HCT116 (cell line): ENCODE results near the gene MLLT3. TPM values are rescaled to one million over a fixed set of nuclear protein-coding genes. Genes with fewer than 3 reads are reported as not detected.

ENCODE experiments used
- ATAC-seq: fragments of 200-7000 bp; cut with Tn5 transposase; 2 replicates; pipeline ENCODE4 v1.9.1; 2020; ENCODE audit warnings: mild to moderate bottlenecking, moderate library complexity
- BruUV-seq: library from RNA; stranded (reverse); fragments of 400-500 nt; replicated peaks from 2 replicates; lab custom pipeline; 2021; lab: Mats Ljungman, UMichigan
- CTCF ChIA-PET: fragments of 300-600 bp; sonication (Branson Sonifier 250); formaldehyde crosslinking; loops from one replicate; lab custom pipeline; 2021; ENCODE audit warnings: antibody characterized with exemption; lab: Charles Lee
- POLR2A ChIA-PET: fragments of 300-600, 350-600 bp; sonication (Branson Sonifier 250); formaldehyde crosslinking; loops from one replicate; lab custom pipeline; 2021; ENCODE audit warnings: antibody characterized with exemption; lab: Charles Lee
- RAD21 ChIA-PET, 2 experiments: fragments of 300-600 bp; sonication (Branson Sonifier 250); formaldehyde crosslinking; loops; one replicate each; lab custom pipeline; 2023; ENCODE audit warnings: low total read pairs in 2 of 2; ENCODE audit not compliant: uncharacterized antibody in 2 of 2, unreplicated experiment in 2 of 2, low non-redundant PET in 1 of 2; lab: Charles Lee
- DNase-seq: peaks from one replicate; pipeline ENCODE4 v3.0.0-alpha.2; 2010; ENCODE audit warnings: low read depth, low spot score
- H2AFZ ChIP-seq: fragments of 200-600 bp; shearing (Covaris generic), sonication (generic); 2 replicates; pipeline ENCODE4 v1.6.1; 2017; ENCODE audit warnings: low read depth, mixed run types, mixed read lengths, antibody characterized with exemption, low read length; ENCODE audit not compliant: poor library complexity, severe bottlenecking
- H3K27ac ChIP-seq: 2 replicates; pipeline ENCODE4 v1.5.1; 2012; ENCODE audit warnings: low read depth, low read length
- H3K27me3 ChIP-seq: fragments of 200-600 bp; sonication (generic); 2 replicates; pipeline ENCODE4 v1.6.1; 2016; ENCODE audit warnings: mixed run types, low read length, mixed read lengths; ENCODE audit not compliant: insufficient read depth
- H3K36me3 ChIP-seq, 2 experiments: fragments of 200-500 bp in 1 of 2; fragments of 200-600 bp in 1 of 2; sonication (Bioruptor generic) in 1 of 2; sonication (generic) in 1 of 2; 2 replicates each; pipeline versions ENCODE4 v1.5.1 to v1.6.1; 2014 to 2016; ENCODE audit warnings: low read length in 2 of 2, inconsistent platforms in 1 of 2, mixed read lengths in 1 of 2, mixed run types in 1 of 2; ENCODE audit not compliant: insufficient read depth in 2 of 2, control insufficient read depth in 1 of 2
- H3K4me1 ChIP-seq, 2 experiments: fragments of 200-600 bp in 1 of 2; sonication (generic) in 1 of 2; 2 replicates each; pipeline versions ENCODE4 v1.5.1 to v1.6.1; 2012 to 2017; ENCODE audit warnings: low read length in 2 of 2, inconsistent platforms in 1 of 2, mild to moderate bottlenecking in 1 of 2, mixed read lengths in 1 of 2, mixed run types in 1 of 2, moderate library complexity in 1 of 2; ENCODE audit not compliant: insufficient read depth in 2 of 2, control insufficient read depth in 1 of 2
- H3K4me2 ChIP-seq: fragments of 200-600 bp; sonication (generic); 2 replicates; pipeline ENCODE4 v1.6.1; 2017; ENCODE audit warnings: mixed run types, low read length, mixed read lengths
- H3K4me3 ChIP-seq, 2 experiments: fragments of 200-600 bp in 1 of 2; sonication (generic) in 1 of 2; replicated peaks in 1 of 2; 2 replicates each; pipeline ENCODE4 v1.5.1; 2011 to 2016; ENCODE audit warnings: low read length in 2 of 2, control low read depth in 1 of 2, low read depth in 1 of 2, mild to moderate bottlenecking in 1 of 2, mixed read lengths in 1 of 2, mixed run types in 1 of 2
- H3K79me2 ChIP-seq: fragments of 200-600 bp; sonication (generic); 2 replicates; pipeline ENCODE4 v1.6.1; 2017; ENCODE audit warnings: mild to moderate bottlenecking, mixed run types, low read length, moderate library complexity, mixed read lengths; ENCODE audit not compliant: insufficient read depth
- H3K9ac ChIP-seq: fragments of 200-600 bp; sonication (generic); 2 replicates; pipeline ENCODE4 v1.6.1; 2016; ENCODE audit warnings: low read length, mixed read lengths
- H3K9me2 ChIP-seq: fragments of 200-600 bp; sonication (generic), shearing (Covaris generic); 2 replicates; pipeline ENCODE4 v1.6.1; 2017; ENCODE audit warnings: mixed run types, mild to moderate bottlenecking, moderate library complexity; ENCODE audit not compliant: insufficient read depth
- H3K9me3 ChIP-seq, 2 experiments: fragments of 200-500 bp in 1 of 2; fragments of 200-600 bp in 1 of 2; sonication (Bioruptor generic) in 1 of 2; sonication (generic) in 1 of 2; 2 replicates each; pipeline ENCODE4 v1.6.1; 2014 to 2017; ENCODE audit warnings: low read length in 2 of 2, mixed read lengths in 2 of 2, inconsistent platforms in 1 of 2, low read depth in 1 of 2, mild to moderate bottlenecking in 1 of 2, mixed run types in 1 of 2, moderate library complexity in 1 of 2; ENCODE audit not compliant: control insufficient read depth in 1 of 2, insufficient read depth in 1 of 2
- H4K20me1 ChIP-seq: fragments of 200-600 bp; sonication (generic), shearing (Covaris generic); 2 replicates; pipeline ENCODE4 v1.6.1; 2017; ENCODE audit warnings: mixed run types, mild to moderate bottlenecking, moderate library complexity; ENCODE audit not compliant: insufficient read depth
- CEBPB ChIP-seq: IDR thresholded peaks from 2 replicates; pipeline ENCODE4 v1.6.1; 2012; ENCODE audit warnings: low read depth
- EGR1 ChIP-seq: IDR thresholded peaks from 2 replicates; pipeline ENCODE4 v1.6.1; 2012; ENCODE audit warnings: low read depth
- ELF1 ChIP-seq: IDR thresholded peaks from 2 replicates; pipeline ENCODE4 v1.6.1; 2012; ENCODE audit warnings: low read depth, borderline replicate concordance
- EZH2 ChIP-seq: fragments of 200-600 bp; sonication (generic); IDR thresholded peaks from 2 replicates; pipeline ENCODE4 v1.6.1; 2017; ENCODE audit warnings: antibody characterized with exemption, mixed run types
- FOSL1 ChIP-seq: IDR thresholded peaks from 2 replicates; pipeline ENCODE4 v1.6.1; 2012; ENCODE audit warnings: low read depth
- POLR2A ChIP-seq: IDR thresholded peaks from 2 replicates; pipeline ENCODE4 v1.7.0; 2011; ENCODE audit warnings: borderline replicate concordance; ENCODE audit not compliant: insufficient read depth, insufficient read length; ENCODE audit errors: extremely low read depth
- POLR2AphosphoS5 ChIP-seq: IDR thresholded peaks from 2 replicates; pipeline ENCODE4 v1.6.1; 2011; ENCODE audit warnings: mild to moderate bottlenecking, low read depth, low read length, moderate library complexity
- RAD21 ChIP-seq: IDR thresholded peaks from 2 replicates; pipeline ENCODE4 v1.6.1; 2012; ENCODE audit warnings: low read depth, mild to moderate bottlenecking
- SIN3A ChIP-seq: IDR thresholded peaks from 2 replicates; pipeline ENCODE4 v1.6.1; 2012; ENCODE audit warnings: low read depth
- TCF7L2 ChIP-seq: IDR thresholded peaks from 2 replicates; pipeline ENCODE4 v1.7.0; 2011; ENCODE audit warnings: borderline replicate concordance, inconsistent platforms; ENCODE audit not compliant: insufficient read depth, insufficient read length; ENCODE audit errors: extremely low read depth
- YY1 ChIP-seq: IDR thresholded peaks from 2 replicates; pipeline ENCODE4 v1.6.1; 2011; ENCODE audit warnings: low read length, low read depth, moderate library complexity, mild to moderate bottlenecking; ENCODE audit not compliant: insufficient replicate concordance; ENCODE audit errors: extremely low read depth
- ZFX ChIP-seq: fragments of 450-650 bp; IDR thresholded peaks from 2 replicates; pipeline ENCODE4 v1.6.1; 2017
- ZNF274 ChIP-seq: fragments of 200-500 bp; sonication (Bioruptor generic); IDR thresholded peaks from 2 replicates; pipeline ENCODE4 v1.6.1; 2014; ENCODE audit warnings: mild to moderate bottlenecking, low read depth, low read length, inconsistent platforms
- intact Hi-C: fragments of 100-400 bp; cut with micrococcal nuclease; formaldehyde crosslinking; loops from 2 replicates; pipeline ENCODE4 v1.10.0; 2022
- total RNA-seq: library from RNA; stranded (reverse); gene quantifications from one replicate; pipeline ENCODE4 v1.2.1, GENCODE V29; 2021; ENCODE audit not compliant: unreplicated experiment

MLLT3 gene
- total RNA-seq, 1 experiment from 2014 or later: 4.3 TPM

DNA sequence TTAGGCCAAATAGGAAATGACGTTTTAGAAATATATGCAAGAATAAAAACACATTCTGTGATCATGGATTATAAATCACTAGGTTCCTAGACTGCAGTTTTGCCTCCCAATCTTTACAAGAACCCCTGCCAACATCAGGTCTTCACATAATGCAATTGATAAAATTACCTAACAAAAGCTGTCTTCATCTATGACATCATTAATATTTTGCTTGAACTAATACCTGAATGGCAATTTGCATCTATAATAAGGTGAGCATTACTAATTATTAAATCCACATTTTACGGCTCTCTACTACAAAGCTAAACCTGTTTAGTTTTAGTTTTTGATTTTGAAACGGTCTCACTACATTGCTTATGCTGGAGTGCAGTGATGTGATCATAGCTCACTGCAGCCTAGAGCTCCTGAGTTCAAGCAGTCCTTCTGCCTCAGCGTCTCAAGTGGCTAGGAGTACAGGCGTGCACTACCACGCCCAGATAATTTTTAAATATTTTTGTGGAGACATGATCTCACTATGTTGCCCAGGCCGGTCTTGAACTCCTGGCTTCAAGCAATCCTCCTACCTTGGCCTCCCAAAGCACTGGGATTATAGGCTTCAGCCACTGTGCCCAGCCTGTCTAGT, 218.0 kb downstream of the MLLT3 start:
- POLR2A ChIA-PET: no interaction called here
- Histone ChIP-seq H3K4me1 (no peaks in the 10 kb centered on the region), H3K27me3 (no peaks in the 10 kb centered on the region), H4K20me1 (no peaks in the 10 kb centered on the region), H3K36me3 (no peaks in the 10 kb centered on the region), H3K4me2 (no peak overlapping the region), H3K9me2 (no peaks in the 10 kb centered on the region), H2AFZ (no peak overlapping the region), H3K27ac (no peak overlapping the region), H3K9ac (no peak overlapping the region)
- DNase-seq: no peak
- intact Hi-C loops: no loop called here
- no peak for TF ChIP-seq RAD21
- TF ChIP-seq ZNF274: no peak
- TF ChIP-seq POLR2AphosphoS5: no peak
- TF ChIP-seq YY1: no peak
- no peak for TF ChIP-seq POLR2A
- no peak for TF ChIP-seq CEBPB
- TF ChIP-seq EGR1: no peak
- no peak for TF ChIP-seq TCF7L2
- no peak for TF ChIP-seq ZFX
- TF ChIP-seq ELF1: no peak
- TF ChIP-seq, all 23 proteins: peak for 0
- no peak for ATAC-seq
- H3K79me2 ChIP-seq: no peaks in the 10 kb centered on the region
- ChIA-PET RAD21 (no interaction called here), CTCF (no interaction called here)
- H3K4me3 ChIP-seq: no peak overlapping the region
- no TSS peak for BruUV-seq
- no peaks in the 10 kb centered on the region for H3K9me3 ChIP-seq

DNA sequence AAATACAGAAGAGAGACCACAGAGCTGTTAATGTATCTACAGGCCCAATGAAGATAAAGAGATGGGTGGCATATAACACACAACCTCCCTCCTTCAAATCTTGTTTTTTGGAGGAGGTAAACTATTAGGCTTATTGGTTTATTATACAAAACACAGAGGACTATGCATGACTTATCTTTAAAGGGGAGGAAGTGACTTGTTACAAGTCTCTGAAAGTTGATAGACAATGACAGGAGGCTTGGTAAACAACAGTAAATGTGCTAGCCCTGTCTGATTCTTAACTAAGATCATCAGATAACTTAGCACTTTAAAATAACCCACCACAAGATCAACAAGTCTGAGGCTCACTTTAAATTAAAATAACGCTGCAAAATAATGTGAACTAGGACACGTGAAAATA, 219.0 kb downstream of the MLLT3 start:
- Histone ChIP-seq H3K9me3 (no peaks in the 10 kb centered on the region), H3K4me1 (no peaks in the 10 kb centered on the region), H4K20me1 (no peaks in the 10 kb centered on the region), H3K27me3 (0 out of 2 replicates have a peak, but pooled peaks cover 6% of the 10 kb centered on the region), H3K9ac (no peak overlapping the region), H3K9me2 (no peaks in the 10 kb centered on the region), H3K79me2 (no peaks in the 10 kb centered on the region), H3K4me2 (no peak overlapping the region), H3K27ac (no peak overlapping the region), H2AFZ (no peak overlapping the region), H3K36me3 (no peaks in the 10 kb centered on the region), H3K4me3 (no peak overlapping the region)
- ChIA-PET POLR2A (no interaction called here), RAD21 (no interaction called here), CTCF (no interaction called here)
- intact Hi-C loops: no loop called here
- no peak for TF ChIP-seq RAD21
- TF ChIP-seq FOSL1: no peak
- no peak for TF ChIP-seq SIN3A
- no peak for TF ChIP-seq EZH2
- no peak for TF ChIP-seq POLR2AphosphoS5
- BruUV-seq: no TSS peak
- ATAC-seq (no peak), DNase-seq (no peak)
